Hematopoietic multipotent progenitor cell treated with erythropoietin and hydrocortisone succinate and interleukin-3 and kit ligand, for 4 days (in vitro differentiated cells): ENCODE results near the gene ACP1.

ENCODE experiments used
- DNase-seq: peaks from one replicate; pipeline ENCODE4 v3.0.0-alpha.2; 2015

Gene ACP1

DNA sequence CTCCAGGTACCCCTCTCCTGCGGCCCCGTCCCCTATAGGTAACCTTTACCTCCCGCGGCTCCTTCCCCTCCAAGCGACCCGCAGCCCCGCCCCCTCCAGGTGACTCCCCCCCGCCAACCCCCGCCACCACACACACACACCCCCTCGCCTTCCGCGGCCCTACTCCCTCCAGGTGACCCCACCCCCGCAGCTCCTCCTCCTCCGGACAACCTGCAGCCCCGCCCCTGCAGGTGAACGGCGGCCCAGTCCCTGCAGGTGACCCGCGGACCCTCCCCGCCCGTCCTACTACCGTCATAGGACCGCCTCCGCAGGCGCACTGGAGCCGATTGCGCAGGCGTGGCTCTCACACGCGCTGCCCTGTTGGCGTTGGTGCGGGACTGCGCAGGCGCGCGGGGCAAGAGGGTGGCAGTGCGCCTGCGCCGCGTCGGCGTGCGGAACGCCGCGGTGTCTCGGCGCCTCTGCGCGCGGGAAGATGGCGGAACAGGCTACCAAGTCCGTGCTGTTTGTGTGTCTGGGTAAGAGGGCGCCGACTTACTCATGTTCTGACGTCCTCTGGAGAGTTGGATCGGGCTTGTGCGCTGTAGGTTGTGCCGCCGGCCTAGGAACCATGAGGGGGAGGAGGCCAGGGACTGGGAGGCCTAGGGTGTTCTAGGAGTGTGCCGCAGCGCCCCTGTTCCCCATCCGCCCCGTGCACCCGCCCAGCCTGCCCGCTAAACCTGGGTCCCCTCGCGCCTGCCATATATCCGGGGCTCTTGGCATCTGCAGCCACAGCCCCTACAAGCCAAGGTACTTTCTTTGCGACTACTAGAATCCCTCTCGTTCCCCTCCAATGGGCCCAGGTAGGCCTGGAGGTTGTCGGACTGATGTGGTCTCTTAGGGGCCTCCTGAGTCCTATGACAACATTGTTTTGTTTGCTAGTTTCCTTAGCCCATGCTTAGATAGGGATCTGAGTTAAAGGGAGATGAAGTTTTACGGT, at the start of gene ACP1:
TSS of gene ACP1 (plus strand) at position 455 of the 976 bp plus-strand sequence. CDS start at position 473, 18 bp downstream.
- DNase-seq = peak; percentile 97

DNA sequence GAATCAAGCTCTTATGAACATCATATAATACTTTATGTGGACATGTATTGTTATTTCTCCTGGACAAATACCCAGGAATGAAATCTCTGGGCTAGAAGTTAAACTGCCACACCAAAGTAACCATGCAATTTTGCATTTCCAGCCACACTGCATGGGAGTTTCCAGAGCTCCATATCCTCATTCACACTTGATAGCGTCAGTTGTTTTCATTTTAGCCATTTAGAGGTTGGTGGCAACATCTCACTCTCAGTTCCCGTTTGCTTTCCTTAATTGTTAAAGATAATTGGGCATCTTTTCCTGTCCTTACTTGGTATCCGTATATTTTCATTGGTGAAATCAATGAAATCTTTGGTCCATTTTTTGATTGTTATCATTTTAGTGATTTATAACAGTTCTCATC, 48.7 kb upstream of the ACP1 start:
- no peak for DNase-seq

DNA sequence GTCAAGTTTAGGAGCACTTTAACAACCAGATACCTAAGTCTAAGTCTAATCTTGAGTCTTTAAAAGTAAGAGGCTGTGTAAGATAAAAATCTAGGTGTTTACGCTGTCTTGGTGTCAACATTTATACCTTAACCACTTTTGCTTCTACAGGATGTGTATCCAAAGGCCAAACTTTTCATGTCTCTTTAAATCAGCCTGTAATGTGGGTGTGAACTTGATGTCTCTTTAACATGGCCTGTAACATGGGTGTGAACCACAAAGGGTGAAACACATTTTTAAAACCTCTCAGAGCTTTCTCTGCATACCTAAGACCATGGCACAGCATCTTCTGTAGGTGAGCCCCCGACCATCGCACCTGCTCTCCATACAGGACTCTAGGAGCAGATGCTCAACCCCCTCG, 41.3 kb upstream of the ACP1 start:
- DNase-seq = no peak

DNA sequence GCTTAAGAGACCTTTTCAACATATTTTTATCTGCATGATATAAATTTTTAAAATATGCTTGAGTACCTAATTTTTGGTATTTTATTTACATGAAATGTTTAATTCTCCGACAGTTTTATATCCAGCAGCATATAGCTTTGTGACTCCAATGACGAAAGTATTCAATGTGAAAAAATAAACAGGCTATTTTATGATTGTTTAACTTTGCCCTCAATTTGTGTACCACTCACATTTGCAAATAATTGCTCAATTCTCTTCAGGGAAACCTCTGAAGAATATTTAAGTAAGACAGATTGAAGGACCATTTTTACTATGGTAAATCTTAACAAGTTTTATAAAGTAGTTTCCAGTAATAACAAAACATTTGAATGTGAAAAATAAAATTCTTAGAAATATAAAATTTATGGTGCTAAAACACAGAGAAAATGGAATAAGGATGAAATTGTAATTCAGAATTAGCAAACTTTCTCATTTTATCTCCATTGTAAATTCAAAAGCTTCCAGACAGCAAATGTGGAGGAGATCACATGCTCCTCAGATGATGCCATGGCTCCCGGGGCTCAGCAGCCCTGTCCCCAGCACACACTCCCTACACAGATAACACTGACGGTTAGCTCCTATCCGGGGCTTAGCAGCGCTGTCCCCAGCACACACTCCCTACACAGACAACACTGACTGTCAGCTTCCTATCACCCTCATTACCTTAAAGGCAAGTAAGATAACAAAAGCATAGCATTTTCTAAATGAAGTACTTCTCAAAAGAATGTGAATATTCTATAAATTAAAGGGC, 40.6 kb upstream of the ACP1 start:
- DNase-seq = peak; percentile 19

DNA sequence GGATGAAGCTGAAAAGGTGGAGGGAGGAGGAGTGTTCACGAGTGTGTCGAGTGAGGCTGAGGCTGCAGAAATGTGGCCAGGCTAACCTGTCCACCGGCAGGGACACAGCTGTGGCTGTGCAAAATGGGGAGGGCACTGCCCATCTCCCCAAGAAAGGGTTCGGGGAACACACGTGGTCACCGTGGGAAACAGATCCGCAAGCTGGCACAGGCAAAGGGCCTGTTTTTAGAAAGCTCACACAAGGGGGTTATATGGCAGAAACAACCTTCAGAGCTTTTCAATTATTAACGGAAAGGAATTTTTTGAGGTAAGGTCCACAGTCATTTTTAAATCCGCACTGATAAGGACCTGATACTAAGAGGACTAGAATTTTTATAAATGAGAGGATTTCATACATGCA, 36.6 kb upstream of the ACP1 start:
- no peak for DNase-seq

DNA sequence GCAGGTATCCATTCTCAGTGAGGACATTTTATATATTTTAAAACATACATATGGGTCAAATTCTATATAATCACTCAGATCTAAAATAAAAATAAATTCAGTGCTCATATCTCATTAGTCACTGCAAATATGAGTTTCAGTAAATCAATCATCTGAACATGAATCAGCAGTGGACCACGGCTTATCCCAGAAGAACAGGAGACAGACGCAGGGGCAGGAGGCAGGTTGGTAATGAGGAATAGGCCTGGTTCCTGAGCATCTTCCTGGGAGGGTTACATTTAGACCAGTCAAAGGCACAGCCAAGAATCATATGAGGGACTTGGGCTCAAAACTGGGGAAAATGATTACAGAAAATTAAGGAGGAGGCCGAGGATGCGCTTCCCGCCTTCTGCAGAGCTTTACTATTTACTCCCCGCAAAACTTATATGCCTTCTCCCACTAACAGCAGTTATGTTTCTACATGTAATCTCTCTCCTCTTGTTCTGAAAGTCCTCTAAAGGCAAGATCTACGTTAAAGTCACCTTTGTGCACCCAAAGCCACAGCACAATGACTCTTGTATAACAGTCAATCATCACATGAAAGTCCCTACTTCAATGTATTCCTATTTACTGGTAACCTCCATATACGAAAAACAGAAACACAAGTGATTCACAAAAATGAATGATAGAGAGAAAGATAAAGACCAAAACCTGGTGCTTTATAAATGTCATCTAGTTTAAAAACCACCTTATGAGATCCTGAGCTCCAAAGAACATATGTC, 36.0 kb upstream of the ACP1 start:
- DNase-seq = no peak

DNA sequence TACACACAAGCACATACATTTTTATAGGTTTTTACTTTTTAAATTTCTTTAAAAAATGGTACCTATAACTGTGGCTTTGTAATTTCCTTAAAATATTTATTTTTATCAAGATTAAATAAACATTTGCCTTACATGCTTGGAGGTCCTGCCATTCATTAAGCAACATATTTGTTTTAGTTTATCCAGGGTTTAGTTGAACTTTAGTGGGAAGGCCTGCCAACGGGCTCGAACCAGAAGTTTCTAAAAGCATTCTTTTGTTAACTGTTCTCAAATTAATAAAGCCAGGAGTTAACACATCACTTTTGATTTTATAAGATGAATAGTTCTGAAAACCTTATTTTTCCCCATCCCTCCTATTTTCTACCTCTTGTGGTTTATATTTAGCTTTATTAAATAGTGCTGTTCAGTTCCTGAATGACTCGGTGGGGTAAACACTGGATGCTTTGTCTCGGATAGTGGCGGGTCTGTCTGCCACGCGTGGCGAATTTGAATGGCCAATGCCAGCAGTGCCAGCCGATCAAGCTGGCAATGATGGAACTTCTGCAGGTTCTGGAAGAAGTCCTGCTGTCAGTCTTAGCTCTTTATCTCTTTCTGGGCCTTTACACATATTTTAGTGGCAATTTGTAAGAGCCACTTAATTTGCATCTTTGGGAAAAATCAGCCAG, 33.1 kb upstream of the ACP1 start:
- DNase-seq = no peak

DNA sequence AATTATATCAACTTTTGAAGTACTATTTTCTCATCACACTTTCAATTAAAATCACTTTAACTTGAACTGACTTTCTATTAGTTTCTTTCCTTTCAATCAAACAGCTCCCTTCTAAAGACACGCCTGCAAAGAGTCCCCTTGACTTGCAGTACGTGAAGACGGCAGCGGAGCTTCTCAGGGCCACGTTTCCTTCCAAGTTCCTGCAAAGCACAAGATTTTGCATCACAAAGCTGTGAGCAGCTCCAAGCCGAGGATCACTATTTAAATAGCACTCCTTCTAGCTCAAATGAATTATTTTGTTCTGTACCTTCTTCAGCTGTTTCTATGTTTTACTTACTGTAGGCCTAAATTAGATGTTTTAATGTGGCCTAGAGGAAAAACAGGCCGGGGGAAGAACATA, 31.7 kb upstream of the ACP1 start:
- no peak for DNase-seq

DNA sequence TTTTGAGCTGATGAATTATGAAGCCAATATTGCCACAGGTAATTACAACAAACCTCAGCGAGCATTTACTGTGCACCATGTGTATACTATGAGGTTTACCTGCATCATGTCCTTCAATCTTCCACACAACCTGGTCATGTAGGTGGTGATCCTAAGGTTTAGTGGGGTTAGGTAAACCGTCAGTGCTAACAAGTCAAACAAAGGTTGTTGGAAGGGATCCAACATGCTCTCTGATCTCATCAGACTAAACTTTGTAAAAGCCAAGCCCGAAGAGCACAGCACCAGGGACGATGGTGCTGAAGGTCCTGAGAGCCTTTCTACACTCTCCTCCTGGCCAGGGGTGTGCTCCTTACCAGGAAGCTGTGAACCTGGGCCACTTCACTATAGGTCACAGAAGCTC, 30.3 kb upstream of the ACP1 start:
- no peak for DNase-seq

DNA sequence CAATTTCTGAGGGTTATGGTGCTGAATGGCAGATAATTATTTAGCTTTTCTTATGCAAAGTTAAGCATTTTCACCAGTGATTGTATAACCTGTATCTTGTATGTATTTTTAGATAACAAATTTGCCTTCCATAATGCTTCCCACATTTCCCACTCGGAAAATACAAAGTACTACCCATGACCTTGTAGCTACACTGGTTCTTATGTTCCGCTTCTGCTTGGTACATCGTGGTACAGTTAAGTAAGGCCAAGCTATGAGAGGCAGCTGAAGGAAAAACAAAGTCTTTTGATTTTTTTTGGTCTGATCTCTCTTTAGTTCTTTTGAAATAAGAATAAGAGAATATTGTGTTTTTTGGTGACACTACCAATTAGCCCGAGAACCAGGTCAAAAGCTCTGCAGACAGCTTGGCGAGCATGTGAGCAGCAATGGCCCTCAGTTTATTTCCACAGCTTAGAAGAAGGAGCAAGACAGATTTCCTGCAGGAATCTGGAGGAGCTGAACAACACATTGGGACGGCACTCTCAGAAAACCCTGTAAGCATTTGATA, 27.7 kb upstream of the ACP1 start:
- no peak for DNase-seq

DNA sequence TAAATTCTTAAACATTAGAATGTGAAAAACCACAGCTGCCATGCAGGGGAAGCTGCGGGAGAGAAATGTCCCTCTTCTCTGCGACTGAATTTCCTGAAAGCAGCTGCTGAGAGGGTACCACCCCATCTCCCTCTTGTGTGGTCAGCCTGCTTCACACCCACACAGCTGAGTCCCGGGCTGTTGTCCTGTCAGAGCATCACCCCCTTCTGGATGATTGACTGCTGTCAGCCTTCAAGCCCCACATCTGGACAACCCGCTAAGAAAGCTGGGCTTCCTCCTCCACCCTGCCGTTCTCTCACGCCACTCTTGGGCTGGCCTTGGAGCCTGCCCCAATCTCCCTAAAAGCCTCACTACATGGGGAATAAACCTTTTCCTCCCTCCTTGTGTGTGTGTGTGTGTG, 26.9 kb upstream of the ACP1 start:
- DNase-seq = peak; percentile 17

DNA sequence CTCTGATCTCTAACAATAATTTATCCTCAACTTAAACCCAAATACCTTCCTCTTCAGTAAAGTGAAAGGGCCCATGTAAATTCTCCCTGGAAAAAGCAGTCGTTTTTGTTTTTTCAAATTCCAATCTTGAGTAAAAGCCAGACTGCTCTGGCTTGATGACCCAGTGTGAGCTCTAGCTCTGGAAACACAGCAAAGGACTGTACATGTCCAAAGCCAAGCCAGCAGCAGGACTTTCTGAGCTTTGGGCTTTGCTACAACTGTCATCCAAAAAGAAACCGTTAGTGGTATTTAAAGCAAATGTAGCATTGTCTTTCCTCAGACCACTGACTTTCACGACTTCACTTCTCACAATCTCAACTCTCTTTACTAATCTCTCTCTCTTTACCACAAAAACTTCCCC, 26.3 kb upstream of the ACP1 start:
- no peak for DNase-seq

DNA sequence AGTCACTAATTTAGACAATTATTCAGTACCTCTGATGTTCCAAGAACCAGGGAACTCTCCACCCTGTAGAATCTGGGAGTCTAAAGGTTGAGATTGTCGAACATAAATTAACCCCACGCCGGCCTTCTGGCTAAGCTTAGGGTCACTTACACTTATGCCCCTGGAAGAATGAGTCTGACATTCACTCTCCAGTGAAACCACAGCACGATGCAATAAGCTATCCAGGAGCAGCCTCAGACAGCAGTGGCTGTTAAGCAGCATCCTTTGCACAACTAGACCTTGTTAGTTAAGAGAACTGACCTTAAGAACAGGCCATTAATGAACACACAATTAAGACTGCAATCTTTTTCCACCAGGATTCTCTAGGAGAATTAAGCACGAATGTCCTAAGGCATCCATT, 25.9 kb upstream of the ACP1 start:
- no peak for DNase-seq

DNA sequence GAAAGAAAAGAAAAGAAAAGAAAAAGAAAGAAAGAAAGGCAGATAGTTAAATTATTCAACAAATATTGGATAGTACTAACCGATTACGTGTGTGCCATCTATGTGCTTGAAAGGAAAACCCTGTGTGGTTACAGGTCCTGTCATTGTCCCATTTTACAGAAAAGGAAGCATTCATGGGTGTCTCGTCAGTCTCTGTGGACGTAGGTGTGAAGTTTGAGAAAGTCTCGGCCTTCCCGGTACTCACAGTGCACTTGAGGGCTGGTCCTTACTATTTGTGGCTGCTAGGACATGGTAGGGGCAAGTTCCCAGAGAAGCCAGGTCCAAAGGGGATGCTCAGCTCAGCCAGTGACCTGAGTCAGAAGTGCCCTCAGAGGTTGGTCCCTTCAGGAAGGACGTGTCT, 20.2 kb upstream of the ACP1 start:
- no peak for DNase-seq

DNA sequence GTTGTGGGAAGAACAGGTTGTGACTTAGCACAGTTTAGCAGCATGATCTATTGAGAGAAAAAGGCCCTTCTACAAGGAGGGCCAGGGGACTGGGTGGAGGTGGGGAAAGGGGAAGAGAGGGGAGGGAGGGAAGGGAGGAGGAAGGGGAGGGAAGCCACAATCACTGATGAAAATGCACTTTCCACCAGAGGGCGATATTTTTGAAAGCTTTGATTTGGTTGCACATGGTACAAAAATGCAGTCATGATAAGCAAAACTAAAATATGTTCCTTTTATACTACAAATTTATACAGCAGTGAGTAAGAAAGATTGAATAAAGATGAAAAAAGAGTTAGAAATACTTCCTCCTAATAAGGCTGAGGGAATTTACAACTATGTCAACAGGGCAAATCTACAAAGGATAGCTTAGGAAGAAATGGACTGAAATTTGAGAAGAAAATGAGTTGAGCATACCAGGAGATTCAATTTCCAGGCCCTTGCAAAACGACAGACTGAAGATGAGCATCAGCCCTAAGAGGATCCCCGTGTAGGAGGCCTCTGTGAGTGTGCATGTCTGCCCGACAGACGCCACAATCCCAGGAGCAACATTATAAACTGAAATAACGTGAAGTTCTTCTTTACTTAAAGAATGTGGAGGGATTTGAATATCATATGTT, 18.1 kb upstream of the ACP1 start:
- peak; percentile 81 for DNase-seq

DNA sequence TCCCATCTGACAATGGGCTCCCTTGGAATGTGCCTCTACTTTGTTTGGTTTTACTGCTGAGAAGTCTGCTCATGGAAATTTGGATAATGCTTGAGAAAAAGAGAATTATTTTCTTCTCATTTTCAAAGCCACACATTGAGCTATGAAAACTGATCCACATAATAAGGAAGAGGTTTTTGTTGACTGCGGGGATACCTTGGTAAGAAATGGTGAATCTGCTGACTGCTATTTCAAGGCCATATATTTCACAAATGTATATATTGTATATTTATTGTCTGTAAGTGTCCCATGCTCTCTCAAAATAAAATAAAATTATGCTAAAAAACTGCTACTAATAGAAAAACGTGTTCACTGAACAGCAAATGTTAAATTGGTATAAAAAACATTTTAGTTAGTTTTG, 16.0 kb upstream of the ACP1 start:
- DNase-seq = no peak

DNA sequence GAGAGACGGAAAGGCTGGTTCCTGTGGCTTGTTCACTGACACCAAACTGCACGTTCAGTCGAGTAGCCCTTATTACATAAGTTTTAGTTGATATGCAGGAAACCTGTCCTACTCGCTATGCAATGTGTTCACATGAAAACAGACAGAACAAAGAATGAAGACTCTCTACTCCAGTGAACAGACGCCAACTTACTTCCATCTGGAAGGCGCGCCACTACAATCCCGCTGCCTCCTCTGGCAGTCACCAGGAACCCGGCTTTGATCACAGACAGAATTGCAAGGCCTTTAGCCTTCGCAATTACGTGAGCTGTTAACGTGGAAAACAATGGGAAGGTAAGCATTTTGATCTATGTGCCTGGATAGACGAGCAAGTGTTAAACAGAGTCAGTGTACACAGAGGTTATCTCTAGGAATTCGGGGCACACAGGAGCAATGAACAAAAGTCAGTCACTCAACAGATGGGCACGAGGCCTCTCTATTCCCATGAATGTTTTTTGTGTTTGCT, 15.2 kb upstream of the ACP1 start:
- no peak for DNase-seq

DNA sequence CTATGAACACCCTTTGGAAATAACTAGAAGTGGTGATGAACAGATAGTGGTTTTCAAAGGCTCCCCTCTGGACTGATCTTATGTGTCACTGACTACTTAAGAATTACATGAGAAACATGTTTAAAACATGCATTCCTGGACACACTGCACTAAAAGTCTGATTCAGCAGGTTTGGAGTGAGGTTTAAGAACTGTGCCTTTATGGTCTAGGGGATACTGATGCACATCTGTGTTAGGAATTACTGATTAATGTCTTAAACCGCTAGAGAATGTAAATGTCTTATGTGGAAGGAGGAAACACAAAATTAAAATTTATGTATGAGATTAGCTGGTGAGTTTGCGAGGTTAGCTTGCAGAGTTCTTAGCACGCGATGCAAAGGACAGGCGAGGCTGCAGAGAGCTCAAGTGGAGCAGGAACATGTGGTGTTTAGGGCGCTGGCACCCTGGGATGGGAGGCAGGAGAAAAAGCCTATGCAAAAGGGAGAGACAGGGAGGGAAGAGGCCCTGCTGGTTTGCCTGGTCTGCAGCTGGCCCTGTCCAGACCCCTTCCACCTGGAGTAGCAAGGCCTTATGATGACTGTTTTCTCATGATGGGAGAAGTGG, 12.6 kb upstream of the ACP1 start:
- DNase-seq = no peak

DNA sequence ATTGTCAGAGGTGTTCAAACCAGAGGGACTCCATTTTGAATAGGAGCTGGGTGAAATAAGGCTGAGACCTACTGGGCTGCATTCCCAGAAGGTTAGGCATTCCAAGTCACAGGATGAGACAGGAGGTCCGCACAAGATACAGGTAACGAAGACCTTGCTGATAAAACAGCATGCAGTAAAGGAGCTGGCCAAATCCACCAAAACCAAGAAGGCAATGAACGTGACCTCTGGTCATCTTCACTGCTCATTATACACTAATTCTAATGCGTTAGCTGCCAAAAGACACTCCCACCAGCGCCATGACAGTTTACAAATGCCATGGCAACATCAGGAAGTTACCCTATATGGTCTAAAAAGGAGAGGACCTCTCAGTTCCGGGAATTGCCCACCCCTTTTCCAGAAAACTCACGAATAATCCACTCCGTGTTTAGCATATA, 11.5 kb upstream of the ACP1 start:
- DNase-seq = no peak

DNA sequence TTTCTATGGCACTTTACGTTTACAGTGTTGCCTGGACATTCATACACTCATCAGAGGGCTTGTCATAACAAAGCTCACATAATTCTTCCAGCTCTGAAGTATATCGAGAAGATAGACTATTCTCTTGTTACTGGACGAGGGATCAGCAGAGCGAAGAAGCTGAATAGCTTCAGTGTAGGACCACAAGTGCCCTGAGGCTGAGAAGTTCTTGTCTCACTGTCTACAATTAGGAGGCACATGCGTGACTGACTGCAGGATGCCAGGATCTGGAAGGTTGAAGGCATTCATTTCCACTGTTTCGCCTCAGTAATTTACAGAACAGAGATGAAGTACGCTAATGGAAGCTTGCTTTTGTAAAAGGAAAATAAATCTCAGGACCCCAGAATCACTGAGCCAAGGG, 10.5 kb upstream of the ACP1 start:
- no peak for DNase-seq

DNA sequence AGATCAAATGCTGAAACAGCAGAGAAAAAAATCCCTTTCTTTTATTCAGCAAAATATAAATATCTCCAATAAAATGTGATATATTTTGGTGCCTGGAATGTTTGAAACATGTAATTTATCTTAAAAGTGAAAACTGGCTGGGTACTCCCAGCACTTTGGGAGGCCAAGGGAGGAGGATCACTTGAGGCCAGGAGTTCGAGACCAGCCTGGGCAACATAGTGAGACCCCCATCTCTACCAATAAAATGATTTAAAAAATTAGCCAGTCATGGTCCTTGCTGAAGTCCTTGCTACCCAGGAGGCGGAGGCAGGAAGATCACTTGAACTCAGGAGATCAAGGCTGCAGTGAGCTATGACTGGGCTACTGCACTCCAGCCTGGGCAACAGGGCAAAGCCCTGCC, 9.6 kb upstream of the ACP1 start:
- DNase-seq = no peak
